Ammon's horn (tissue), 1 donor: ENCODE data around the gene POU1F1.
"Not testable (repeated sequence)": the region's sequence is repeated elsewhere in the genome, so short reads cannot be mapped to it uniquely, and the experiment has no call there.

ENCODE experiments used
- DNase-seq: peaks from one replicate; pipeline ENCODE4 v3.0.0-alpha.2; 2016; ENCODE audit warnings: low spot score

POU1F1 gene

DNA sequence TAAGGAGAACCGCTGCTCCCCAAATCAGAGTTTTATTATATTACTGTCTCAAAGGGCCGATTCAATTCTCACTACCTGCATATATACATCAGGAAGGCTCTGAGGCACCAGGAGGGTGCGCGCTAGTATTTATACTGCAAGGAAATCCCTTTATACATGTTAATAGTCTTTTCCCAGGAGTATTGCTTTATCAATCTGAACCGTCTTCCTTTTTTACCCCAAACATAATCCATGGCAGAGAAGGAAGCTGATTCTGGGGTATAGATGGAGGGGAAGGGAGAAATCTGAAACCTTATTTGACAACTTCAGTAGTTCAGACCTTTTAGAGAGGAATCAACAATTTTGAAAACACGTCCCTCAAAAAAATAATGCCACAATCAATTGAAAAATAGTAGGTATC, at the start of gene POU1F1:
POU1F1 (minus strand) TSS at position 101 of the 400 bp plus-strand sequence. CDS start 122 bp downstream, outside the sequence.
- no peak for DNase-seq

DNA sequence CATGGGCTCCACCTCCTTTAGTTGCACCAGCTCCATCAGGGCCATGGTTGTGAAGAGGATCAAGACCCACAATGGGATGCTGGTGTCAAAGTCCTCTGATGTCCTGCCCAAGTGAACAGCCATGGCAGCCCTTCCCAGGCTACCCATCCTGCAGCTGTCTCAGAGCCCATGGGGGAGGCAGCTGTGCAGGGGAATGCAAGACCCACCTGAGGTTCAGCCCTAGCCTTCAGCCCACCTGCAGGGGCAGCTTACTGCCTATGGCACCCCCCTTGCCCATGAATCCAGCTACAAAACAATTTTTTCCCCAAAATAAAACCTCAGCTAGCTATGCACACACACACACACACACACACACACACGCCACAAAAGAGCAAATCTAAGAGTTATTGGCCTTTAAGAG, 48.2 kb upstream of the POU1F1 start:
- DNase-seq, result no peak

DNA sequence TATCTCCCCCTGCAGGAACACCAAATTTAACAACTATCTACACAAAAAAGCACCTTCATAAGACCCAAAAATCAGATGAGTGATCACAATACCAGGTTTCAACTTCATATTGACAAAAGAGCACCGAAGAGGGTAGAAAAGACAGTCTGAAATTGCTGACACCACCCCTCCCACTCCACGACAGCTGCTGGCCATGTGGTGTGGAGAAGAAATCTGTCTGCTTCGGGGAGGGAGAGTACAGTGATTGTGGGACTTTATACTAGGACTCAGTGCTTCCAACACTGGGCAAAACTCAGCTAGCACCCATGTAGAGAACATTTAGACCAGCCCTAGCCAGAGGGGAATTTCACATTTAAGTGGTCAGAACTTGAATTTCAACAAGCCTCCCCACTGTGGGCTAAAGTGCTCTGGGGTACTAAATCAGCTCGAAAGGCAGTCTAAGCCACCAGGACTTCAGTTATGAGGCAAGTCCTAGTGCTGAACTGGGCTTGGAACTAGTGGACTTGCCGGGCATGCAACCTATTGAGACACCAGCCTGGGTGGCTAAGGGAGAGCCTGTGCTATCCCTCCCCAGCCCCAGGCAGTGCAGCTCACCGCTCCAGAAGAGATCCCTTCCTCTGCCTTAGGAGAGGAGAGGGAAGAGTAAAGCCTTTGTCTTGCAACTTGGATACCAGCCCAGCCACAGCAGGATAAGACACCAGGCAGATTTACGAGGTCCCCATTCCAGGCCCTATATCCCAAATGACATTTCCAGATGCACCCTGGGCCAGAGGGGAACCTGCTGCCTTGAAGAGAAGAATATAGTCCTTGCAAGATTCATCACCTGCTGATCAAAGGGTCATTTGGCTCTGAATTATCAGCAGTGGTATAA, 44.6 kb upstream of the POU1F1 start:
- no peak for DNase-seq

DNA sequence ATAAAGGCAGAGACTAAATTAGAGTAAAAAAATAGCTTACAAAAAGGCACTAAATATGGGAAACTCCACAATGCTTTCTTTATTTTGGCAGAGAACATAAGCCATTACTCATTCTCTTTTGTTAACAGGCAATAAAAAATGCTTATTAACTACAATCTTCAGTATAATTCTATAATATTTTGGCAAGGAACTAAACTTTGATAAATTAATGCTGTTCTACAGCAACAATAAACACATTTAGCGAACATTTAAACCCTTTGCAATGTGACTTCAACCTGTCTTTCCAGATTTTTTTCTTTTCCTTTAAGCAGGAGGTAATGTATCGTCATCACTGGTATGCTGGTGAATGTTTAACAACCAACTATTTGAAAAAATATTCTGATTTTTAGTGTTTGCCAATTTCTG, 42.2 kb upstream of the POU1F1 start:
- DNase-seq, result no peak

GRCh38 chr3:87317779-87318178, 41.4 kb upstream of the POU1F1 start:
- DNase-seq, result no peak

DNA sequence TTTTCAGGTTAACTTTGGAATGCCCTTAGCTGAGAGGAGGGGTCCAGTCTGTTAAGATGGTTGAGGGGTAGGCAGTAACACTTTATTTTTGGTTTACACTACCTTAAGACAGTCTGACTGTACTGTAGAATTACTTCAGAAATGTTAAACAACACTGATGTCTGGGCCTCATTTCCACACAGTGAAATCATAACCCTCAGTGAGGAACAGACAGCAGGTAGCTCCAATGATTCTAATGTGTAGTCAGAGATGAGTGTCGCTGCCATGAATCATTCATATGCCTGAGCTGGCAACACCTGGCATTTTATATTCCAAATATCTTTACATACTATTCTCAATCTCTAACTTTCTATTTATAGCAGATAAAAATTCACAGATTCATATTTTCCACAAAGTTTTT, 37.3 kb upstream of the POU1F1 start:
- DNase-seq, result no peak

- DNase-seq, result no peak
Observed at GRCh38 chr3:87311309-87311708, 34.9 kb upstream of the POU1F1 start.

GRCh38 chr3:87309601-87310000, 33.2 kb upstream of the POU1F1 start:
- no peak for DNase-seq

DNA sequence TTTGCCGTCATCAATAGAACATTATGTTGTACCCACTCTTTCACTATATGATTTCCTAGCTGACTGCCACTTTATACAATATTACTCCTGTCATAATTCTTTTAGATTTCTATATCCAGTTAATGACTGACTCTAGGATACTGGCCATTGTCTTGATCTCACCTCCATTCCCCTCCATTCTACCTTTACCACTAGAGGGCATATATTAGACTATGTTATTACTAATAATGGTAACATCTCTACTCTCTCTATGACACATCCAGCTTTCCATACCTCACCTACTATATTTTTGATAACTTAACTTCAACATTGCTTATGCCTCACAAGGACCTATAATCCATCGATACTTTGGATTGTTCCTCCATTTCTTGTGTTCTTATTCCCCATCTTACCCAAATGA, 31.4 kb upstream of the POU1F1 start:
- DNase-seq, result no peak

DNA sequence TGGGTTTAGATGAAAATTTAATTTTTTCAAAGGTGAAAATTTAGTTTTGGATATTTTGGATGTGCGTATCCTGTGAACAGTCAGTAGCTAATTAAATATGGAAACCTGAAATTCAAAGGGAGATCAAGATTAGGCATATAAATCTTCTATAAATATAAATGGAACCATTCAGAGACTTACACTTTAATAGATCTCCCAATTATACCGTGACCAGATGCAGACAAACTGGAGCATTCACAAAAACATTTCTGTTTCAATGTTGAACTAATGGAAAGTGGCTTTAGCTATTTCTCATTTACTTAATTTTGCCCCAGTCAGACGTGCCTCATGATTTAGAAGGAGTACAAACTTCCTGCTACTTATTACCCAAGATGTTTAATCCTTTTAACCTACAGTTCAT, 29.1 kb upstream of the POU1F1 start:
- DNase-seq, result no peak

DNA sequence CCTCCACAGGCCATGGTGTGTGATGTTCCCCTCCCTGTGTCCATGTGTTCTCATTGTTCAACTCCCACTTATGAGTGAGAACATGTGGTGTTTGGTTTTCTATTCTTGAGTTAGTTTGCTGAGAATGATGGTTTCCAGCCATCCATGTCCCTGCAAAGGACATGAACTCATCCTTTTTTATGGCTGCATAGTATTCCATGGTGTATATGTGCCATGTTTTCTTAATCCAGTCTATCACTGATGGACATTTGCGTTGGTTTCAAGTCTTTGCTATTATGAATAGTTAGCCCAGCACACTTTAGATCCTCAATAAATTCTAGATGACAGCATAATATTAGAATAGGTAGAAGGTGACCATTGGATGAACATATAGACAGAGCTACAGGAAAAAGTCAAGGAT, 28.6 kb upstream of the POU1F1 start:
- not testable (repeated sequence) for DNase-seq

DNA sequence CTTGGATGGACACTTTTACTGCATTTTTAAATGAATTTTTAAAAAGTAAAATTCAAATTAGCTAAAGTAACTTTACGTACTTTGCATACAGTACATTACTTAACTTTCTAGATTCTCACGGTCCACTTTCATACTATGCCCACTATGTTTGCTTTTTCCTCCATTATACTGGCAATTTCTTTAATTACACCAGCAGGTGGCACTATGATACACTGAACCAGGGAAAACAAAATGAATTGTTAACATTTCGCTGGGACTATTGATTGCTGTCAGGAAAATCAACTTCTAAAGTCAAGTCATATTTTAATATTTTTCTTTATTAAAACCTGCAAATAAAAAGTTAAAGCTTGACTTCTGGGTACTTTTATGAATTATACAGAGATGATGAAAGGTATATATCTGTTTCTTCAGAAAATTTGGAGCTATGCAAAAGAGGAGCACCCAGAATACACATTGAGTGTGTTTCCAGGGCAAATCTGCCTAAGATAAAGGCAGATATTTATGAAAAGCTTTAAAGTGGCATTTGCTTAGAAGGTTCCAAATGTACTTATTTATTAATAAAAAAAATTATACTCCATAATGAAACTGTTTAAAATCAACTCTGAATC, 21.8 kb upstream of the POU1F1 start:
- DNase-seq, result peak; percentile 67

DNA sequence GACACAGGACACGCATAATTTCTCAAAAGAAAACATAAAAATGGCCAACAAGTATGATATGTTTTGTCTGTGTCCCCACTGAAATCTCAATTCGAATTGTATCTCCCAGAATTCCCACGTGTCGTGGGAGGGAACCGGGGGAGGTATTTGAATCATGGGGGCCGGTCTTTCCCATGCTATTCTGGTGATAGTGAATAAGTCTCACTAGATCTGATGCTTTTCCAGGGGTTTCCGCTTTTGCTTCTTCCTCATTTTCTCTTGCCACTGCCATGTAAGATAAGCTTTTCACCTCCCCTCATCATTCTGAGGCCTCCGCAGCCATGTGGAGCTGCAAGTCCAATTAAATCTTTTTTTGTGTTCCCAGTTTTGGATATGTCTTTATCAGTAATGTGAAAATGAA, 12.1 kb upstream of the POU1F1 start:
- no peak for DNase-seq

GRCh38 chr3:87287011-87287410, 10.6 kb upstream of the POU1F1 start:
- DNase-seq, result no peak

DNA sequence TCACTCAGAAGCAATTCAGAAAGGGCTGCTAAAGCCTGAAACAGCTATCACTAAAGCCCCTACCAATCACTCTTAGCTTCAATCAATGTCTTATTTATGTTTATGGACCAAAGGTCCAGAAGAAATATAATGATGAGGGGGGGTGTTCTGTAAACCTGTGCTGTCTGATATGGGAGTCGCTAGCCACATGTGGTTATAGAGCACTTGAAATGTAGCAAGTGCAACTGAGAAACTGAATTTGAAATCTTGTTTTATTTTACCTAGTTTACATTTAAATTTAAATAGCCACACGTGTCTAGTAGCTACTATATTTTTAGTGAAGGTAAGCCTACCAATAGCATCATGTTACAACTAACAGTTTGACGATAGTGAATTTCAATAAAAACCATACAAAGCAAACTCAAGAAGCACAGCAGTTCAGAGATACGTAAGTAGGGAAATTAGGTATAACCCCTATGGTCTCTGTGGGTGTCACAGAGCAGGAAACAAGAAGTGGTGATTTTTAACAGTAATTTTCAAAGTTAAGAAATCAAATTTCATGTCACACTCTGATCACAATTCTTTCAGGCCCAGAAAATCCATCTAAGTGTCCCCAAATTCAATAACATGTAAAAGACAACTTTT, 3.6 kb downstream of the POU1F1 start:
- DNase-seq, result no peak

GRCh38 chr3:87270908-87271700, 5.3 kb downstream of the POU1F1 start:
- no peak for DNase-seq

- DNase-seq, result no peak
Observed at GRCh38 chr3:87269723-87270122, 6.7 kb downstream of the POU1F1 start.

GRCh38 chr3:87268646-87269211, 7.7 kb downstream of the POU1F1 start:
- DNase-seq, result no peak

GRCh38 chr3:87267953-87268645, 8.3 kb downstream of the POU1F1 start:
- no peak for DNase-seq

DNA sequence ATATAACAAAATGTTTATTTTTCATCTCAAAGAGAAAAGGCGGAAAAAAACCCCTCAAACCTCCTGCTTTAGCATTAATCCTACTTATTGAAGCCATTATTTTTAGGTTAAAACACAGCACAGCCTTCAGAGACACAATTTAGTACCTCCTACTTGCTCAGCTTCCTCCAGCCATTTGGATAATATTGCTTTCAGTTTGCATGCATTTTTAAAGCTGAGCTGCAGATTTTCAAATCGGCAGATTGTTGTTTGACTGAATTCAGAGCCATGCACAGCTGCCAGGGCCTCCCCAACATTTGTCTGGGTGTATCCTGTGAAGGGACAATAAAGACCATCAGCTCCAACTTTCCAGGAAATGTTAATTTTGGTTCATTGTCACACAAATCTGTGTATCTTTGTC, 14.5 kb downstream of the POU1F1 start:
- no peak for DNase-seq

DNA sequence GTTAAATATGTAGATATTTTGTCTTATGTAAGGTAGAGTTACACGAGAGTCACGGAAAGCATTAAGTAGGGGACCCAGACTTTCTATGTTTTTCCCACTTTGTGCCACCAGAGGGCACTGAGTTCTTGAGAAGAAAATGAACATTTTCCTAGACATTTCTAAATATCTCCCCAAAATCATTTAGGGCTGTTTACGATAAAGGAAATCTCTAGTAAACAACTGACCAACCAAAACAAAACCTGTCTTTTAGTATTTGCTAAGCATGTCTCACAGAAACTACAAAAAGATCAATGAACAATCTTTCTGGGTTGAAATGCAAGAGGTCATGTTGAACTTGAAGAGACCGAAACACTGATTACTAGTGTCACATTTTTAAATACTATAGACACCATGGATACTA, 16.1 kb downstream of the POU1F1 start:
- DNase-seq, result peak; percentile 50
